A549 (cell line): ENCODE data around the gene LARGE2.

ENCODE experiments used
- EP300 ChIP-seq, 2 experiments: fragments of >200 bp; sonication (Bioruptor Twin); formaldehyde crosslinking; IDR thresholded peaks; 2 replicates in 1 of 2; 3 replicates in 1 of 2; pipeline ENCODE4 v1.6.1; 2016 to 2017
- KDM1A ChIP-seq: fragments of 200-600 bp; sonication (generic); IDR thresholded peaks from 2 replicates; pipeline ENCODE4 v1.6.1; 2016; ENCODE audit warnings: low read depth, mild to moderate bottlenecking
- POLR2A ChIP-seq: IDR thresholded peaks from 2 replicates; pipeline ENCODE4 v1.6.1; 2012; ENCODE audit warnings: mild to moderate bottlenecking, low read length
- POLR2AphosphoS2 ChIP-seq: conservative IDR thresholded peaks from 2 replicates; pipeline ENCODE4 v1.6.1; 2012; ENCODE audit warnings: low read length, improper control_type of control experiment, inconsistent platforms
- RNF2 ChIP-seq: fragments of 200-600 bp; sonication (generic); IDR thresholded peaks from 2 replicates; pipeline ENCODE4 v1.6.1; 2016; ENCODE audit warnings: low read depth, mild to moderate bottlenecking, antibody characterized with exemption, moderate library complexity, borderline replicate concordance
- SMC3 ChIP-seq: fragments of >200 bp; sonication (Bioruptor Twin); formaldehyde crosslinking; IDR thresholded peaks from 3 replicates; pipeline ENCODE4 v1.6.1; 2018; ENCODE audit warnings: inconsistent platforms
- ZSCAN20 ChIP-seq: fragments of 250-450 bp; sonication (Bioruptor Pico); IDR thresholded peaks from 2 replicates; pipeline ENCODE4 v1.8.0; 2022; ENCODE audit warnings: mild to moderate bottlenecking, moderate library complexity
- TF ChIP-seq, protein P1 (sequence below): fragments of >200 bp; sonication (Bioruptor Twin); formaldehyde crosslinking; IDR thresholded peaks from 3 replicates; pipeline ENCODE4 v1.5.1; 2016
- TF ChIP-seq, protein P2 (sequence below): IDR thresholded peaks from 2 replicates; pipeline ENCODE4 v1.6.1; 2012
- TF ChIP-seq, protein P3 (sequence below): IDR thresholded peaks from 2 replicates; pipeline ENCODE4 v1.6.1; 2012; ENCODE audit warnings: low read depth, borderline replicate concordance
- TF ChIP-seq, protein P4 (sequence below): fragments of 450-650 bp; IDR thresholded peaks from 2 replicates; pipeline ENCODE4 v1.6.1; 2014; ENCODE audit warnings: antibody characterized with exemption

DNA sequence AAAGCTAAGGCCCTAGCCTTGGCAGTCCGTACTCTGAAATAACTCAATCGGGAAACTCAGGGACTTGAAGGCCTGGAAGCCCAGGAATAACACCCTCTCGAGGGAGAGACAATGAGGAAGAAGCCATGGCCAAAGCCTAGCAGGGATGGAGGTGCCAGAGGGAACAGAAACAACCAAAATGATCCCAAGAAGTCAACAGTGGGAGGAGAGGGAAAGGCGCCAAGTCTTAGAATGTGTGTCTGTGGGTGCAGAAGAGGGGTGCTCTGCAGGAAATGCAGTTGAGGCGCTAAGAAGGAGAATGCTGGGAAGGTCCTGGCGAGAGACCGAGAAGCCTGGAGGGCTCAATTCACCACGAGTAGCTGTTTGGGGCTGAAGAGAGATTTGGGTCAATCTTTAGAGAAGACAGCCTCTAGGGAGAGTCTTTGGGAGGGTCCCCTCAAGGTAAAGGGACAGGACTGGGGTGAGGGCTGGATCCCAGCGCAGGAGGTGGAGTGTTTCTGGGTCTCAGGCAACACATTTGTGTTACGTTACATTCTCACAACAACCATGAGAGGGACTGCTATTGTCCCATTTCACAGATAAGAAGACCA lies 37.8 kb upstream of the LARGE2 start:
- no peak for TF ChIP-seq POLR2AphosphoS2
- TF ChIP-seq, protein P1, sequence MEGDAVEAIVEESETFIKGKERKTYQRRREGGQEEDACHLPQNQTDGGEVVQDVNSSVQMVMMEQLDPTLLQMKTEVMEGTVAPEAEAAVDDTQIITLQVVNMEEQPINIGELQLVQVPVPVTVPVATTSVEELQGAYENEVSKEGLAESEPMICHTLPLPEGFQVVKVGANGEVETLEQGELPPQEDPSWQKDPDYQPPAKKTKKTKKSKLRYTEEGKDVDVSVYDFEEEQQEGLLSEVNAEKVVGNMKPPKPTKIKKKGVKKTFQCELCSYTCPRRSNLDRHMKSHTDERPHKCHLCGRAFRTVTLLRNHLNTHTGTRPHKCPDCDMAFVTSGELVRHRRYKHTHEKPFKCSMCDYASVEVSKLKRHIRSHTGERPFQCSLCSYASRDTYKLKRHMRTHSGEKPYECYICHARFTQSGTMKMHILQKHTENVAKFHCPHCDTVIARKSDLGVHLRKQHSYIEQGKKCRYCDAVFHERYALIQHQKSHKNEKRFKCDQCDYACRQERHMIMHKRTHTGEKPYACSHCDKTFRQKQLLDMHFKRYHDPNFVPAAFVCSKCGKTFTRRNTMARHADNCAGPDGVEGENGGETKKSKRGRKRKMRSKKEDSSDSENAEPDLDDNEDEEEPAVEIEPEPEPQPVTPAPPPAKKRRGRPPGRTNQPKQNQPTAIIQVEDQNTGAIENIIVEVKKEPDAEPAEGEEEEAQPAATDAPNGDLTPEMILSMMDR, result no peak
- TF ChIP-seq SMC3, result no peak
- no peak for TF ChIP-seq KDM1A
- TF ChIP-seq EP300 (IDR thresholded peaks at IDR 0.05), result no peak
- TF ChIP-seq, protein P2, sequence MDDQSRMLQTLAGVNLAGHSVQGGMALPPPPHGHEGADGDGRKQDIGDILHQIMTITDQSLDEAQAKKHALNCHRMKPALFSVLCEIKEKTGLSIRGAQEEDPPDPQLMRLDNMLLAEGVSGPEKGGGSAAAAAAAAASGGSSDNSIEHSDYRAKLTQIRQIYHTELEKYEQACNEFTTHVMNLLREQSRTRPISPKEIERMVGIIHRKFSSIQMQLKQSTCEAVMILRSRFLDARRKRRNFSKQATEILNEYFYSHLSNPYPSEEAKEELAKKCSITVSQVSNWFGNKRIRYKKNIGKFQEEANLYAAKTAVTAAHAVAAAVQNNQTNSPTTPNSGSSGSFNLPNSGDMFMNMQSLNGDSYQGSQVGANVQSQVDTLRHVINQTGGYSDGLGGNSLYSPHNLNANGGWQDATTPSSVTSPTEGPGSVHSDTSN, result no peak
- no peak for TF ChIP-seq POLR2A
- TF ChIP-seq, protein P3, sequence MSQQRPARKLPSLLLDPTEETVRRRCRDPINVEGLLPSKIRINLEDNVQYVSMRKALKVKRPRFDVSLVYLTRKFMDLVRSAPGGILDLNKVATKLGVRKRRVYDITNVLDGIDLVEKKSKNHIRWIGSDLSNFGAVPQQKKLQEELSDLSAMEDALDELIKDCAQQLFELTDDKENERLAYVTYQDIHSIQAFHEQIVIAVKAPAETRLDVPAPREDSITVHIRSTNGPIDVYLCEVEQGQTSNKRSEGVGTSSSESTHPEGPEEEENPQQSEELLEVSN, result no peak
- no peak for TF ChIP-seq ZSCAN20 (CRISPR knock-in tag)
- TF ChIP-seq, protein P4, sequence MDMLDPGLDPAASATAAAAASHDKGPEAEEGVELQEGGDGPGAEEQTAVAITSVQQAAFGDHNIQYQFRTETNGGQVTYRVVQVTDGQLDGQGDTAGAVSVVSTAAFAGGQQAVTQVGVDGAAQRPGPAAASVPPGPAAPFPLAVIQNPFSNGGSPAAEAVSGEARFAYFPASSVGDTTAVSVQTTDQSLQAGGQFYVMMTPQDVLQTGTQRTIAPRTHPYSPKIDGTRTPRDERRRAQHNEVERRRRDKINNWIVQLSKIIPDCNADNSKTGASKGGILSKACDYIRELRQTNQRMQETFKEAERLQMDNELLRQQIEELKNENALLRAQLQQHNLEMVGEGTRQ, result no peak
- TF ChIP-seq RNF2, result no peak
